ENCODE data around the gene FAM151A. TPM values are rescaled to one million over a fixed set of nuclear protein-coding genes. Genes with fewer than 3 reads are reported as not detected.
A peak's percentile ranks its signal among the peaks of the same experiment; 100 is the strongest.
"Not testable (repeated sequence)": the region's sequence is repeated elsewhere in the genome, so short reads cannot be mapped to it uniquely, and the experiment has no call there.

The FAM151A gene
- total and polyA plus RNA-seq, 4 donors = 0.02 to 0.06 TPM; not detected in 2

GRCh38 chr1:54640863-54641836 lies 17.8 kb upstream of the FAM151A start, which contains the start of gene MROH7:
Gene MROH7, plus strand, starts transcription at chr1:54641786. Its CDS starts 11,141 bp downstream, at chr1:54652927.
- DNase-seq (no peak), ATAC-seq (ENCODE audit: insufficient read depth, low FRiP score) (no peak)
- Histone ChIP-seq H3K27ac (ENCODE audit: low read depth in 1 of 2, low read length in 1 of 2) (no peak within 1 kb of the TSS), H3K9ac (ENCODE audit: insufficient read depth in 1 of 2, low read length in 2 of 2) (no peak within 1 kb of the TSS), H3K4me3 (no peak within 1 kb of the TSS), H3K27me3 (ENCODE audit: control insufficient read depth in 3 of 3, insufficient read depth in 3 of 3, low read length in 2 of 3) (no peaks in the 10 kb centered on the region), H3K4me1 (ENCODE audit: control insufficient read depth in 5 of 5, insufficient read depth in 5 of 5, low read length in 5 of 5) (peaks cover 0 to 4% (median 0%) of the 10 kb centered on the region in 5 donors), H3K9me3 (ENCODE audit: control insufficient read depth in 4 of 4, insufficient read depth in 3 of 4, low read length in 3 of 4) (peaks cover 0 to 14% (median 3%) of the 10 kb centered on the region in 4 donors), H3K36me3 (ENCODE audit: control insufficient read depth in 4 of 4, insufficient read depth in 4 of 4, low read length in 4 of 4) (no peaks in the 10 kb centered on the region)
- TF ChIP-seq, protein P1, sequence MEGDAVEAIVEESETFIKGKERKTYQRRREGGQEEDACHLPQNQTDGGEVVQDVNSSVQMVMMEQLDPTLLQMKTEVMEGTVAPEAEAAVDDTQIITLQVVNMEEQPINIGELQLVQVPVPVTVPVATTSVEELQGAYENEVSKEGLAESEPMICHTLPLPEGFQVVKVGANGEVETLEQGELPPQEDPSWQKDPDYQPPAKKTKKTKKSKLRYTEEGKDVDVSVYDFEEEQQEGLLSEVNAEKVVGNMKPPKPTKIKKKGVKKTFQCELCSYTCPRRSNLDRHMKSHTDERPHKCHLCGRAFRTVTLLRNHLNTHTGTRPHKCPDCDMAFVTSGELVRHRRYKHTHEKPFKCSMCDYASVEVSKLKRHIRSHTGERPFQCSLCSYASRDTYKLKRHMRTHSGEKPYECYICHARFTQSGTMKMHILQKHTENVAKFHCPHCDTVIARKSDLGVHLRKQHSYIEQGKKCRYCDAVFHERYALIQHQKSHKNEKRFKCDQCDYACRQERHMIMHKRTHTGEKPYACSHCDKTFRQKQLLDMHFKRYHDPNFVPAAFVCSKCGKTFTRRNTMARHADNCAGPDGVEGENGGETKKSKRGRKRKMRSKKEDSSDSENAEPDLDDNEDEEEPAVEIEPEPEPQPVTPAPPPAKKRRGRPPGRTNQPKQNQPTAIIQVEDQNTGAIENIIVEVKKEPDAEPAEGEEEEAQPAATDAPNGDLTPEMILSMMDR (IDR thresholded peaks at IDR 0.05; ENCODE audit: control extremely low read depth, extremely low read depth) = no peak
- 67 to 83% methylated on average over 8 of the region's 8 CpGs for WGBS, 2 donors

DNA sequence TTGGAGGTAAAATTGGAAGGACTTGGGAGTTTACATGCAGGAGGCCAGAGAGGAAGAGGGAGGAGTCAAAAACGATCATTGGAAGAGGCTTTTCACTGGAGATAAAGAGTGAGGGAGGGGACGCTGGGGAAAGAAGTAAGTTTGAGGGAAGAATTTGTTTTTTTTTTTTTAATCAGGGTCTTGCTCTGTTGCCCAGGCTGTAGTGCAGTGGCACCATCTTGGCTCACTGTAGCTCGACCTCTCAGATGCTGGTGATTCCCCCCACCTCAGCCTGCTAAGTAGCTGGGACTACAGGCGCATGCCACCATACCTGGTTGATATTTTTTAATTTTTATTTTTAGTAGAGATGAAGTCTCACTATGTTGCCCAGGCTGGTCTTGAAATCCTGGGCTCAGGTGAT lies 17.0 kb upstream of the FAM151A start:
- Histone ChIP-seq H3K4me3 (no peak overlapping the region), H3K27me3 (ENCODE audit: control insufficient read depth in 3 of 3, insufficient read depth in 3 of 3, low read length in 2 of 3) (no peaks in the 10 kb centered on the region), H3K27ac (ENCODE audit: low read depth in 1 of 2, low read length in 1 of 2) (no peak overlapping the region), H3K4me1 (ENCODE audit: control insufficient read depth in 5 of 5, insufficient read depth in 5 of 5, low read length in 5 of 5) (no peaks in the 10 kb centered on the region), H3K36me3 (ENCODE audit: control insufficient read depth in 4 of 4, insufficient read depth in 4 of 4, low read length in 4 of 4) (no peaks in the 10 kb centered on the region), H3K9ac (ENCODE audit: insufficient read depth in 1 of 2, low read length in 2 of 2) (no peak overlapping the region), H3K9me3 (ENCODE audit: control insufficient read depth in 4 of 4, insufficient read depth in 3 of 4, low read length in 3 of 4) (peaks cover 0 to 14% (median 3%) of the 10 kb centered on the region in 4 donors)
- 59 to 66% methylated on average over 4 of the region's 4 CpGs for WGBS, 2 donors
- no peak for ATAC-seq (ENCODE audit: insufficient read depth, low FRiP score)
- TF ChIP-seq, protein P1 (IDR thresholded peaks at IDR 0.05; ENCODE audit: control extremely low read depth, extremely low read depth) = no peak
- no peak for DNase-seq

DNA sequence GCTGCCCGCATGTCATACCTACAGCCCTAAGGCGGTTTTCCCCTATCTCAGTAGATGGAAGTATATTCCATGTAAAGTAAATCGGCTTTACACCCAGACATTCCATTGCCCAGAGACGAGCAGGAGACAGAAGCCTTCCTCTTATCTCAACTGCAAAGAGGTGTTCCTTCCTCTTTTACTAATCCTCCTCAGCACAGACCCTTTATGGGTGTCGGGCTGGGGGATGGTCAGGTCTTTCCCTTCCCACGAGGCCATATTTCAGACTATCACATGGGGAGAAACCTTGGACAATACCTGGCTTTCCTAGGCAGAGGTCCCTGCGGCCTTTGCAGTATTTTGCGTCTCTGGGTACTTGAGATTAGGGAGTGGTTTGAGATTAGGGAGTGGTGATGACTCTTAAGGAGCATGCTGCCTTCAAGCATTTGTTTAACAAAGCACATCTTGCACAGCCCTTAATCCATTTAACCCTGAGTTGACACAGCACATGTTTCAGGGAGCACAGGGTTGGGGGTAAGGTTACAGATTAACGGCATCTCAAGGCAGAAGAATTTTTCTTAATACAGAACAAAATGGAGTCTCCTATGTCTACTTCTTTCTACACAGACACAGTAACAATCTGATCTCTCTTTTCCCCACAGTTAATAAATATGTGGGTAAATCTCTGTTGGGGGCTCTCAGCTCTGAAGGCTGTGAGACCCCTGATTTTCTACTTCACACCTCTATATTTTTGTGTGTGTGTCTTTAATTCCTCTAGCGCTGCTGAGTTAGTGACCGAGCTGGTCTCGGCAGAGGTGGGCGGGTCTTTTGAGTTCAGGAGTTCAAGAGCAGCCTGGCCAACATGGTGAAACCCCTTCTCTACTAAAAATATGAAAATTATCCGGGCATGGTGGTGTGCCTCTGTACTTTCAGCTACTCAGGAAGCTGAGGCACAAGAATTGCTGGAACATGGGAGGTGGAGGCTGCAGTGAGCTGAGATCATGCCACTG lies 13.4 kb upstream of the FAM151A start:
- not testable (repeated sequence) for H3K4me1 ChIP-seq (ENCODE audit: control insufficient read depth in 5 of 5, insufficient read depth in 5 of 5, low read length in 5 of 5); H3K4me3 ChIP-seq; H3K27ac ChIP-seq (ENCODE audit: low read depth in 1 of 2, low read length in 1 of 2); H3K9me3 ChIP-seq (ENCODE audit: control insufficient read depth in 4 of 4, insufficient read depth in 3 of 4, low read length in 3 of 4); H3K9ac ChIP-seq (ENCODE audit: insufficient read depth in 1 of 2, low read length in 2 of 2); H3K36me3 ChIP-seq (ENCODE audit: control insufficient read depth in 4 of 4, insufficient read depth in 4 of 4, low read length in 4 of 4); H3K27me3 ChIP-seq (ENCODE audit: control insufficient read depth in 3 of 3, insufficient read depth in 3 of 3, low read length in 2 of 3); ATAC-seq (ENCODE audit: insufficient read depth, low FRiP score)
- 46 to 64% methylated on average over 14 of the region's 14 CpGs for WGBS, 2 donors
- peak in 1 of 3 donors; percentile 15 for DNase-seq

- not testable (repeated sequence) for H3K36me3 ChIP-seq (ENCODE audit: control insufficient read depth in 4 of 4, insufficient read depth in 4 of 4, low read length in 4 of 4); H3K27ac ChIP-seq (ENCODE audit: low read depth in 1 of 2, low read length in 1 of 2); H3K4me1 ChIP-seq (ENCODE audit: control insufficient read depth in 5 of 5, insufficient read depth in 5 of 5, low read length in 5 of 5); H3K27me3 ChIP-seq (ENCODE audit: control insufficient read depth in 3 of 3, insufficient read depth in 3 of 3, low read length in 2 of 3); DNase-seq; H3K9ac ChIP-seq (ENCODE audit: insufficient read depth in 1 of 2, low read length in 2 of 2); H3K9me3 ChIP-seq (ENCODE audit: control insufficient read depth in 4 of 4, insufficient read depth in 3 of 4, low read length in 3 of 4); H3K4me3 ChIP-seq; ATAC-seq (ENCODE audit: insufficient read depth, low FRiP score)
- WGBS, 2 donors = 92 to 94% methylated on average over 7 of the region's 7 CpGs
Observed at GRCh38 chr1:54635804-54636203, 12.5 kb upstream of the FAM151A start.
